Fibroblast of lung (primary cell): ENCODE results near the gene SDC1.

Experiments used
- CTCF ChIP-seq, 2 donors: IDR thresholded peaks in 1 of 2; conservative IDR thresholded peaks in 1 of 2; 1 replicate in 1 of 2; 2 replicates in 1 of 2; pipeline ENCODE4 v1.5.1; 2011 to 2012; ENCODE audit warnings: low read length in 2 of 2, control low read depth in 1 of 2, inconsistent platforms in 1 of 2, low read depth in 1 of 2, mild to moderate bottlenecking in 1 of 2
- EZH2 ChIP-seq: IDR thresholded peaks from 2 replicates; pipeline ENCODE4 v1.5.1; 2012; ENCODE audit warnings: low read length, control low read depth, mild to moderate bottlenecking; ENCODE audit errors: missing control alignments

GRCh38 chr2:20159411-20160070 is 65.4 kb downstream of the SDC1 start:
- TF ChIP-seq EZH2 (no peak), CTCF (conservative IDR thresholded peaks at IDR 0.05 in 1 of 2, IDR thresholded peaks at IDR 0.05 in 1 of 2; ENCODE audit: low read depth in 1 of 2, low read length in 2 of 2) (no peak)
